ENCODE measurements around the gene ADORA1.

DNA sequence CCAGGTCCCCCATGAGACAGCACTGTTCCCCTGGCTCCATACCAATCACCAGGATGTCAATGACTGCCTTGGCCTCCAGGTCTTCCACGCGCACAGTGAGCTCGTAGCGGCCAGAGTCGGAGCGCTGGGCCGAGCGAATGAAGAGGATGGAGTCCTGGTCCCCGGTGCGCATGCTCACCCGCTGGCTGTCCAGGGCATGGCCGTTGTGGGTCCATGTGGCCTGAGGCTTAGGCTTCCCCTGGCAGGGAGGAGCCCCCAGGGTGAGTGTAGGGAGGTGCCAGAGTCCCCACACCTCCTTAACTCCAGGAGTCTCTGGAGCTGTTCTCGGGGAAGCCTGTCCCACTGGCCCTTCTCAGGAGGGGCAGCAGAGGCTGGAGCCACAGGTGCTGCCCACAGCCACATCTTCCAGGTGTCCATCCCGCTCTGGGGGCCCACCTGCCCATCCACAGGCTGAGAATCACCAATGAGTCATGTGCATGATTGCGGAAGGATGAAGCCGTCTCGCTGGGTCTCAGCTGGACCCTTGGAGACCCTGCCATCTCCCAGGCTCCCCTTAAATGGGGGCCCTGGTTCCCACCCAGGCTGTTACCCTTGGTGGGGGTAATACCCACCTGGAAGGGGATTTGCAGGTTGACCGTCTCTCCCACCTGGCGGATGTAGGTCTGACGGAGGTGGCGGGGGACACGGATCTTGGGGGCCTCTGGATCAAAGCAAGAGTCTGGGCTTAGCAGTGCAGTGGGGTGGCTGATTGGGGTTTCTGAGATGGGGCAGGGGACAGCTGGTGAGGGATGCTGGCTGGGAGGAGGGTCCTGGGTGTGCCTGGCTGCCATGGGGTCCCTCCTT lies 44.0 kb downstream of the ADORA1 start:
- TF ChIP-seq, protein P1, sequence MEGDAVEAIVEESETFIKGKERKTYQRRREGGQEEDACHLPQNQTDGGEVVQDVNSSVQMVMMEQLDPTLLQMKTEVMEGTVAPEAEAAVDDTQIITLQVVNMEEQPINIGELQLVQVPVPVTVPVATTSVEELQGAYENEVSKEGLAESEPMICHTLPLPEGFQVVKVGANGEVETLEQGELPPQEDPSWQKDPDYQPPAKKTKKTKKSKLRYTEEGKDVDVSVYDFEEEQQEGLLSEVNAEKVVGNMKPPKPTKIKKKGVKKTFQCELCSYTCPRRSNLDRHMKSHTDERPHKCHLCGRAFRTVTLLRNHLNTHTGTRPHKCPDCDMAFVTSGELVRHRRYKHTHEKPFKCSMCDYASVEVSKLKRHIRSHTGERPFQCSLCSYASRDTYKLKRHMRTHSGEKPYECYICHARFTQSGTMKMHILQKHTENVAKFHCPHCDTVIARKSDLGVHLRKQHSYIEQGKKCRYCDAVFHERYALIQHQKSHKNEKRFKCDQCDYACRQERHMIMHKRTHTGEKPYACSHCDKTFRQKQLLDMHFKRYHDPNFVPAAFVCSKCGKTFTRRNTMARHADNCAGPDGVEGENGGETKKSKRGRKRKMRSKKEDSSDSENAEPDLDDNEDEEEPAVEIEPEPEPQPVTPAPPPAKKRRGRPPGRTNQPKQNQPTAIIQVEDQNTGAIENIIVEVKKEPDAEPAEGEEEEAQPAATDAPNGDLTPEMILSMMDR (IDR thresholded peaks at IDR 0.05), result no peak
- TF ChIP-seq POLR2A (IDR thresholded peaks at IDR 0.05), result no peak

All from heart left ventricle (tissue), 13 donors.